HG03354 (cell line): Measurements from ENCODE around the gene GBF1.

ENCODE experiments used
- ATAC-seq: cut with Tn5 transposase; IDR thresholded peaks from one replicate; pipeline ENCODE4 v1.9.1; 2021; ENCODE audit warnings: mild to moderate bottlenecking; ENCODE audit not compliant: unreplicated experiment, poor library complexity, severe bottlenecking

Gene GBF1

GRCh38 chr10:102262744-102263370 lies 17.5 kb downstream of the GBF1 start:
- ATAC-seq = no peak

GRCh38 chr10:102264371-102264770 lies 19.0 kb downstream of the GBF1 start:
- ATAC-seq = no peak

GRCh38 chr10:102266670-102267069 lies 21.3 kb downstream of the GBF1 start:
- no peak for ATAC-seq

DNA sequence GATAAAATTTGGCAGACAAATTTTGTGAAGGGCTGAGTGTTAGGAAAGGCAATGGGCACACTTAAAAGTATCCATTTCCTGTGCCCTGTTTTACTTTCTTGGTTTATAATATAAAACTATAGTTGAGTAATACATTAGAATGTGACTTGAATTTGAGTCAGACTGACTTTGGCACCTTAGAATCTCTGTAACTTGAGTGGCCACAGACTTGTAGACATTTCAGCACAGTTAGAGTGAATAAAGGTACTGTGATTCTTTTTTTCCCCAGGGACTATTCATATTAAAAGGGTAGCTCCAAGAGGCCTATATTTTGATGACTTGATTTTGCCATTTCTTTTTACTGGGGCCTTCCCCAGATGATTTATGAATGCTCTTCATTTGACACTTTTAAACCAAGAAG lies 22.4 kb downstream of the GBF1 start:
- ATAC-seq = no peak

- no peak for ATAC-seq
Measured at GRCh38 chr10:102268375-102268888, 23.1 kb downstream of the GBF1 start.

DNA sequence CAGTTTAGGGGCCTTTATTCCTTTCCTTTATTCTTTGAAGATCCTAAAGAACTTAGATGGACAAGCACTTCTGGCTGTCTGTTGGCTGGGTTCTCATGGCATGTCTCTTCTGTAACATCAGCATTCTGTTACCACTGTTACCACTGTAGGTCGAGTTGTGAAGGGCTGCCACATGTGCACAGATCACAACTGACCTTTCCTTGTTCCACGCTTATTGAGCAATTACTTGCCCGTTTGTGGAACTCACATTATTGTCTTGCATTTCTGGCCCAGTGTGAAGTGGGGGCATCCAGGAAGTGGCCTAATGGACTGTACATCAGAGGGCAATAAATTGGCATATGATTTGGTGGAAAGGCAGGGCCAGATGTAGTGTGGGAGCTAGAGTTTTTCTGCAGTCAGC lies 23.7 kb downstream of the GBF1 start:
- no peak for ATAC-seq

DNA sequence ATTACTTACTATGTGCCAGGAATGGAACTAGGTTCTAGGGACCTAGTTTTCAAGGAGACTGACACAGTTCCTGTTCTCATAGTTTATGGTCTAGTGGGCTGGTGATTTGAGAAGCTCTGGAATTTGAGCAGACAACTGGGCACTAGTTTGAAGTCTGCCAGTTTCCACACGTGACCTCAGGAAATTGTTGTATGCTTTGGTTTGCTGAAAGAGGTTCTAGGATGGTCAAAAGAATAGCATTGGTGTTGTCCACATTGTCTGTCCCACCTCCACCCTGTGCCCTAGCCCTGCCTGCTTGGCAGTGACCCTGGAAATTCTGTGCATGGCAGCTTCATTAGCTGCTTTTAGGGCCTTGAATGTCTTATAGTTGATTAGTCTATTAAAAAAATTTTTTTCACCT lies 28.7 kb downstream of the GBF1 start:
- no peak for ATAC-seq

GRCh38 chr10:102275343-102275742 lies 30.0 kb downstream of the GBF1 start:
- no peak for ATAC-seq

DNA sequence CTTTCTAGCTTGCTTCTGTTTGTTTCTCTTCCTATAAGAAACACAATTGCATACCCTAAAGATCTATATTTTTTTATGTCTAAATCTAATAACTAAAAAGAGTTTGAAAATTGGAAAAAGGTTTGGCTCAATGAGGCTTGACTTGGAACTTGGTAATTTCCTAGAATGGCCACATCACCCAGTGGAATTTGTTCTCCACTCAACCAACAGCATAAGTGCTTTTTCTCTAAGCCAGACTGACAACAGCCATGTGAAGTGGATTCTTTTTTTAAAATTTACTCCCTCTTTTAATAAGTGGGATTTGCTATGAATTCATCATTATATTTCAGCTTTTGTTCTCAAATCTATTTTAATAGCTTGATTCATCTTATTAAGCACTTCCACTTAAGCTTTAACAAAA lies 33.8 kb downstream of the GBF1 start:
- ATAC-seq = no peak

DNA sequence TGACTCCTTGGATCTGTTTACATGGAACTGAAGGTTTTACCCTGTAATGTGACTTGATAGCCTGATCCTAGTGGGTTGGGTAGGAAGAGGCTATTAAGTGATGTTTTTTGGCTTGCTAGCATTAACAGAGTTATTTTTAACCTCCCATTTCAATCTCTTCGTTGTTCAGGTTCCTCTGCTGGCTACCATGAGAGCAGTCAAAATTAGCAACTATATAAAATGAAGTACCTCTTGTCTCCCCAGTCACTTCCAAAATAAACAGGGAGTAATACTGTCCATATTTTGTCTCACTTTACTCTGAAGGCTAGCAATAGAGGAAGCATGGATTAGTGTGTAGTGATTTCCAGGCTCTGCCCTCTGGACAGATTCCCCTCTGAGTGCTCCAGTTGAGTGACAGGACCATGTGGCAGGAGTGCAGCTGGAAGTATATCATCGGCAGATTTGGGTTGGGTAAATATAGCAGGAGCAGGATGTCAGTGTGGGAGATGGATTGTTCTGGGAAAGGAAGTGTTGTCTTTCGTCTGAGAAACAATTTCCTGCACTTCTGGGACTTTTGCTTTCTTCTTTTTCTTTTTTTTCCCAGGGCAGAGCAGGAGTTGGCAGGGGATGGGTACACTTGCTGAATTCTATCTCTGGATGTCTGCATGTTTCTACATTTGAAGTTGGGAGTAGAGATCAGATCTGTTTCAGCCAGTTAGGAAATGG lies 35.2 kb downstream of the GBF1 start:
- no peak for ATAC-seq

DNA sequence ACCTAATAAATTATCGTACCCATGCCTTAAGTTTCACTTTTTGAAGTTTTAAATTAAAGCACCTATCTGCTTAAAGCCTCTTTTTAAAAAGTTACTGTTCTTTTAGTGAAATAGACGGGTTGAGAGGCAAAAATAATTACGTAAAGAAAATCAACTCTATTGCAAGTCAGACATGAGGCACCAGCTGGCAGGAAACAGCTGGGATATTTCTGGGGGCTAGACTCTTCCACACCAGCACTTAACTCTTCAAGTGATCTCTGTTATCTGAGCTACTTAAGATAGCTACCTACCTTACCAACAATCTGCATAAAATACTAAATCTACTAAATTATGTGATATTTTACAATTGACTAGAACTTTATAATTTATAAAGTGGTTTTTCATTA lies 35.8 kb downstream of the GBF1 start:
- no peak for ATAC-seq

DNA sequence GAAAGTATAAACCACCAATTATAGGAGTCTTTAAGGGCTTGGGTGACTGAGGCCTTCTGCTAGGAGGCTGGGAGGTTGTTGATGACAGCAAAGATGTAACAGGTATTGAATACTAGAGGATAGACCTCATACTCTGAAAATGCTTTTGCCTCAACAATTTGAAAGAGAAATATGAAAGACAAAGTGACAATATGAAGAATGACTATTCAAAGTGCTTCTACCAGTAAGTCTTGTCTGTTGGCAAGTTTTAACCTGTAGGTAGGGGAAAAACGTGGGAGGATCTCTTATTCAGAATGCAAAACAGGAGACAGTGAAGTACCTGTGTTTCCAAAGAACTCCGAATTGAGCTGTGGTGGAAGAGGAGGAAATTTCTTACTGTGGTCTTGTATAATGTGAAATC lies 38.2 kb downstream of the GBF1 start:
- ATAC-seq = no peak

DNA sequence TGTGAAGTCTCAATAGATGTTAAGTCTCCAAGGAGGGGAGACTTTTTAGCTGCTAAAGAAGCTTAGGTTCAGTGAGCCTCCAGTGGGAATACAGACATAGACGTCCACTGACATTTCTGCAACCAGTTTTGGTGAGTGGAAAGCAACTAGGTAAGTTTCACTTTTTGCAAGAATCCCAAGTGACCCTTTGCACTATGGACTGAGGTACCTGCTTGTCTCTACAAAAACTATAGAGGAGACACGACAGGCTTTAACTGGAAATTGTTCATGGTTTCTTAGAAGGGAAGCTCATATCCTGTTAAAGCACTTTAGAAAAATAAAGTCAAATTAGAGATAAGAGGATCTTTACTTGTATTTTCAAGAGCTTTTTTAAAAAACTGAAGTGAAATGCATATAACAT lies 38.6 kb downstream of the GBF1 start:
- ATAC-seq = no peak

GRCh38 chr10:102284531-102284930 lies 39.2 kb downstream of the GBF1 start:
- no peak for ATAC-seq

DNA sequence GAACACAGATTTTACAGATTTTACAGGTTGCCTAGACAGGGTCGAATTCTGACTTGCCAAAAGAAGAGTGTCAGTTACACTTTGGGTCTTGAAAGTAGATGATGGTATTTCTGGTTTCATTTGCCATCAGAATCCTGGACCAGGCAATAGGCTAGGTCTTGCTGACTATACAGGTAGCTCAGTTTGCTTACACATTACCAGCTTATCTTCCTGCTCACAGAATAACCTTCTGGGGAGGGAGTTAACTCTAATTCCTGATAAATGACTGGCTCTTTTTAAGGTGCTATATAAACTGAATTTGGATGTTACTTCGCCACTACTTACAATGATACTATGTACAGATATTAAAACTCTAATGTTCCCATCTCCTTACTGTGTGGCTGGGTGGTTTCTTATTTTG lies 39.8 kb downstream of the GBF1 start:
- ATAC-seq = no peak

- ATAC-seq = no peak
Measured at GRCh38 chr10:102286216-102286615, 40.9 kb downstream of the GBF1 start.

DNA sequence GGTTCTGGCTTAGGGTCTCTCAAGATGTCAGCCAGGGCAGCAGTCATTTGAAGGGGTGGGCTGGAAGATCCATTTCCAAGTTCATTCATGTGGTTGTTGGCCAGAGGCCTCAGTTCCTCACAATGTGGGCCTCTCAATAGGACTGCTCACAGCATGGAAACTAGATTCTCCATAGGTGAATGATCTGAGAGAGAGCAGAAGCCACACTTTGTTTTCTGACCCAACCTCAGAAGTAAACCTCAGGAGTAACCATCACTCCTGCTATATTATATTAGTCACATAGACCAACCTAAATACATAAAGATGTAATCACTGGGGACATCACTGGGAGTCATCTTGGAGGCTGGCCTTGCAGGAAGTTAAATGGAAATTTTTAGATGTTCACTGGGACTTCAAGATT lies 42.2 kb downstream of the GBF1 start:
- ATAC-seq = no peak

DNA sequence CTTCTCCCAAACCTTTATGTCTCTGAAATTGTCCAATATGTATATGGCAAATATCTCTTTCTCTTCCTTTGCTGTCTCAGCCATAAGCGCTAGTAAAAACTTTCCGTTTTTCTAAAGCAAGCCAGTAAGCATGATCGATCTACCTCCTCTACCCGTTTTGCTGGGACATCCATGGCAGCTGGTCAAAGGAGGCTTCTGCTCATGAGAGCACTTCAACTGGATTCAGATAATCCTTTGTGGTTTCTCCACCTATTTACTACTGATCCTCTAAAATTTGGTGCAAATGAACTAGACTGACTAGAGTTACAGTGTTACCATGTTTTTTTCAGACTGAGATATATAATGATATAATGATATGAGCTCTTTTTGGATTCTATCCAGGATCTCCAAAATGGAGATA lies 42.7 kb downstream of the GBF1 start:
- ATAC-seq = no peak

DNA sequence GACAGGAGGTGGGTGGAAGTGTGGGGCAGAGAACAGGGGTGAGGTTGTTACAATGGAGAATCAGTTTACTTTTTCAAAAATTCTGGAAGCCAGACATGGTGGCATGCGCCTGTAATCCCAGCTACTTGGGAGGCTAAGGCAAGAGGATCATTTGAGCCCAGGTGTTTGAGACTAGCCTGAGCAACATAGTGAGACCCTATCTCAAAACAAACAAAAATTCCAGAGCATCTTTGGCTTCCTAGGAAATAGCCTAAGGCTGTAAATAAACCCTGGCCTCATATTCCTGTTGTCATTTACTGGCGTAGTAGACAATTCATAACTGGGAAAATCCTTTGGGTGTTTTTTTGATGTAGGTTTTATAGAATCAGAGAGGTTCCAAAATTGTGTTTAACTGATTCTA lies 44.0 kb downstream of the GBF1 start:
- ATAC-seq = no peak

- ATAC-seq = no peak
Measured at GRCh38 chr10:102289840-102290239, 44.5 kb downstream of the GBF1 start.

DNA sequence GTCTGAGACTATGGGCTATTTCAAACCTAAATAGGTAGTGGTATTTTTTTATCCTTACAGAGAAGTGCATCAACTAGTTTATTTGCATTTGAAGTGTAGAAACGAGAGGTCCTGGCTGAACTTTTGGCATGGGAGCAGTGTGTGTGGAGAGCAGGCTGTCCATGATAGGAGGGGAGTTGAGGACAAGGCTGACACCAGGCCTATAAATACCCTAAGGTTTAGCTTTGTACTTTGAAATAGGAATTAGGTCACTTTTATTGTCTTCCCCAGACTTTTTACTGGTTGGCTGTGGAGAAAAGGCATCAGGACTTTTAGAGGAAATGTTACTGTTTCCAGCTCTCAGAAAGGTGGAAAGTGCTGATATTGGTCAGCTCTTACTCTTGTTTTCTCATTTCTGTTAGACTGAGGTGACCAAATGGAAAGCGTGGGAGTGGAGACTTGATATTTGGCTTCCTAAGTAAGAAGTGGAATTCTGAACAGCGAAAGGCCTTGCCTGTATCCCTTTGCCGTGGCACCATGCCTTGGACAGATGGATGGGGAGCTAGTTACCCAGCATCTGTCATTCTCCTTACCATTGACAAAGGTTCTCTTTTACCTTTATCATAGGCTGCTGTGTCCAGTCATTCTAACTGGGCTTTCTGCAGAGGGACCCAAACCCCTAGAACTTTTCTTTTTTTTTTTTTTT lies 46.0 kb downstream of the GBF1 start:
- ATAC-seq = no peak
